ENCODE results near the gene GNB5. TPM values are rescaled to one million over a fixed set of nuclear protein-coding genes. Genes with fewer than 3 reads are reported as not detected.
"Not testable (repeated sequence)": the region's sequence is repeated elsewhere in the genome, so short reads cannot be mapped to it uniquely, and the experiment has no call there.

GNB5 gene
- total RNA-seq, 1 donor from 2014 or later = 30.9 TPM

DNA sequence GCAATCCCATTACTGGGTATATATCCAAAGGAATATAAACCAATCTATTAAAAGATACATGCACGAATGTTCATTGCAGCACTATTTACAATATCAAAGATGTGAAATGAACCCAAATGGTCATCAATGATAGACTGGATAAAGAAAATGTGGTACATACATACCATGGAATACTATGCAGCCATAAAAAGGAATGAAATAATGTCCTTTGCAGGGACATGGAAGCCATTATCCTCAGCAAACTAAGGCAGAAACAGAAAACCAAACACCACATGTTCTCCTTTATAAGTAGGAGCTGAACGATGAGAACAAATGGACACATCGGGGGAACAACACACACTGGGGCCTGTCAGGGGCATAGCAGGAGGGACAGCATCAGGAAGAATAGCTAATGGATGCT is 21.0 kb downstream of the GNB5 start:
- DNase-seq (ENCODE audit: low read depth in 2 of 2) = not testable (repeated sequence)

DNA sequence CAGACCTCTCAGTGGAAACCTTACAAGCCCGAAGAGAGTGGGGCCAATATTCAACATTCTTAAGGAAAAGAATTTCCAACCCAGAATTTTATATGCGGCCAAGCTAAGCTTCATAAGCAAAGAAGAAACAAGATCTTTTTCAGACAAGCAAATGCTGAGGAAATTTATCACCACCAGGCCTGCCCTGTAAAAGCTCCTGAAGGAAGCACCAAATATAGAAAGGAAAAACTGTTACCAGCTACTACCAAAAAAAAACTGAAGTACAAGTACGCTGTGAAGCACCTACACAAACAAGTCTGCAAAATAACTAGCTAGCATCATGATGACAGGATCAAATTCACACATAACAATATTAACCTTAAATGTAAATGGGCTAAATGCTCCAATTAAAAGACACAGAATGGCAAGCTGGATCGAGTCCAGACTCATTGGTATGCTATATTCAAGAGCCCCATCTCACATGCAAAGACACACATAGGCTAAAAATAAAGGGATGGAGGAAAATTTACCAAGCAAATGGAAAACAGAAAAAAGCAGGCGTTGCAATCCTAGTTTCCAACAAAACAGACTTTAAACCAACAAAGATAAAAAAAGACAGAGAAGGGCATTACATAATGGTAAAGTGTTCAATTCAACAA is 25.6 kb downstream of the GNB5 start:
- DNase-seq (ENCODE audit: low read depth in 2 of 2) = not testable (repeated sequence)

DNA sequence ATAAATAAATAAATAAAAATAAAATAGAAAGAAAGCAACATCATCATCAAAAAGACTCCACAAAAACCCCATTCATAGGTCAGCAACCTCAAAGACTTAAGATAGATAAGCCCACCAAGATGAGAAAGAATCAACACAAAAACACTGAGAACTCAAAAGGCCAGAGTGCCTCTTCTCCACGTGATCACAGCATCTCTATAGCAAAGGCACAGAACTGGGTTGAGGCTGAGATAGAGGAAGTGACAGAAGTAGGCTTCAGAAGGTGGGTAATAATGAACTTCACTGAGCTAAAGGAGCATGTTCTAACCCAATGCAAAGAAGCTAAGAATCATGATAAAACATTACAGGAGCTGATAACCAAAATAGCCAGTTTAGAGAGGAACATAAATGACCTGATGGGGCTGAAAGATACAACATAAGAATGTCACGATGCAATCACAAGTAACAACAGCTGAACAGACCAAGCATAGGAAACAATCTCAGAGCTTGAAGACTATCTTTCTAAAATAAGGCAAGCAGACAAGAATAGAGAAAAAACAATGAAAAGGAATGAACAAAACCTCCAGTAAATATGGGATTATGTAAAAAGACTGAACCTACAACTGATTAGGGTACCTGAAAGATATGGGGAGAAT is 26.4 kb downstream of the GNB5 start:
- DNase-seq (ENCODE audit: low read depth in 2 of 2) = no peak

DNA sequence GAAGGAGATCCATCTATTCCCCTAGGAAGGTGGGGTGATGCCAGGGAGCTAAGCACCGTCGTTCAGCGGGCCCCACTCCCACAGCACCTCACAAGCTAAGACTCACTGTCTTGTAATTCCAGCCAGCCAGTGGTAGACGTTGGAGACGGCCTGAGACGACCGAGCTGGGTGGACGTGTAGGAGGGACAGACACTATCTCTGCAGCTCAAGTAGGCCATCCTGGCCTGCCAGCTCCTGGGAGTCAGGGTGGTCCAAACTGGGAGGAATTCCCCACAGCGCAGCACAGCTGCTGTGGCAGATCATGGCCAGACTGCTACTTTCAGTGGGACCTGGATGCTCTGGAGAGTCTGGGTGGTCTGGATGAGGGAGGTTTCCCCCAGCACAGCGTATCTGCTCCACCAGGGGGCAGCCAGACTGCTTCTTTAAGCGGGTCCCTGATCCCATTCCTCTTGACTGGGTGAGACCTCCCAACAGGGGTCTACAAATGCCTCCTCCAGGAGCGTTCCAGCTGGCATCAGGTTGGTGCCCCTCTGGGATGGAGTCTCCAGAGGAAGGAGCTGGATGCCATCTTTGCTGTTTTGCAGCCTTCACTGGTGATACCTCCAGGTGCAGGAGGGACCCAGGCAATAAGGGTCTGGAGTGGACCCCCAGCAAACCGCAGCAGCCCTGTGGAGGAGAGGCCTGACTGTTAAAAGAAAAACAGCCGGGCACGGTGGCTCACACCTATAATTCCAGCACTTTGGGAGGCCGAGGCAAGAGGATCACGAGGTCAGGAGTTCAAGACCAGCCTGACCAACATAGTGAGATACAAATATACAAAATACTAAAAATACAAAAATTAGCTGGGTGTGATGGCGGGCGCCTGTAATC is 27.6 kb downstream of the GNB5 start:
- peak in 1 of 2 donors; percentile 25 for DNase-seq (ENCODE audit: low read depth in 2 of 2)

DNA sequence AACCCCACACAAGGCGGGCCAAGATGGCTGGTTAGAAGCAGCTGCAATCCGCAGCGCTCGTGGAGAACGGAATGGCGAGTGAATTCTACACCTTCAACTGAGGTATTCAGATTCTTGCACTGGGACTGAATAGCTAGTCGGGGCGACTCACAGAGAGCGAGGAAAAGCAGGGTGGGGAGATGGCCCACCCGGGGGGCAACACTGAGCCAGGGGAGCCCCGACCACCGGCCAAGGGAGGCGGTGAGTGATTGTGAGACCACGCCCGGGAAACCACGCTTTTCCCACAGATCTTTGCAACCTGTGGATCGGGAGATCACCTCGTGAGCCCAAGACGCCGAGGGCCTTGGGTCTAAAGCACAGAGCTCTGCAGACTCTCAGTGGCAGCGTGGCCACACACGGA is 28.3 kb downstream of the GNB5 start:
- DNase-seq (ENCODE audit: low read depth in 2 of 2) = no peak

DNA sequence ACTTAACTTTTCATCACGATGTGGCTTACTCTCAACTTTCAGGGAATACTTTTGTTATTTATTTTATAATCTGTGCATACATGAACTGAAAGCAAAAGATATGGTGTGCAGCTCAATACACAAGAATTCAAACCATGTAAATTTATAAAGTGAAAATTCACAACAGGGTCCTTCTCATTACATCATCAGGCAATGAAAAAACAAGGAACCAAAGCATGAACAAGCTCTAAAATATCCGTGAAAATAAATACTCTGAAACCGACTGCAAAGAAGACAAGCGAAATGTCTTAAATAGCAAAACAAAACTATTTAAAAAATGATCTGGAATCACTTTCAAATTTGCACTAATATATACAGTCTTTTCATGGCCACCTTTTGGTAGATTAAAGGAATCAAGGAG is 28.9 kb downstream of the GNB5 start:
- DNase-seq (ENCODE audit: low read depth in 2 of 2) = no peak

DNA sequence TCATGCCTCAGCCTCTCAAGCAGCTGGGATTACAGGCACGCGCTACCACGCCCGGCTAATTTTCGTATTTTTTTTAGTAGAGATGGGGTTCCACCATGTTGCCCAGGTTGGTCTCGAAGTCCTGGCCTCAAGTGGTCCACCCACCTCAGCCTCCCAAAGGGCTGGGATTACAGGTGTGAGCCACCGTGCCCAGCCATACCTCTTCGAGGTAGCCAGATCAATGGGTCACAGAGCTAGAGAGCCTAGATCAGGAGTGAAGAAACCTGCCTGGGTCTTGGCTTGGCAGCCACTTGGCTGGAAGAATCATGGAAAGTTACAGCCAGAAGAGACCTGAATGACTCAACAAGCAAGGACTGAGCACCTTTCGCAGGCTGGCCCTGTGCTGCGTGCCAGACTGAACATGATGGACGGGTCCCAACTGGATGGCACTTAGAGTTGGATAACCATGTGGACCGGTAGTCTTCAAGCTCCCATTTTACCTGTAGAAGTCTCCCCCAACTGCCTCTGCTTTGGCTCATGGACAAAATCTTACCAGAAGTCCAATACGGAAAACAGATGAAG is 29.7 kb downstream of the GNB5 start:
- DNase-seq (ENCODE audit: low read depth in 2 of 2) = no peak

DNA sequence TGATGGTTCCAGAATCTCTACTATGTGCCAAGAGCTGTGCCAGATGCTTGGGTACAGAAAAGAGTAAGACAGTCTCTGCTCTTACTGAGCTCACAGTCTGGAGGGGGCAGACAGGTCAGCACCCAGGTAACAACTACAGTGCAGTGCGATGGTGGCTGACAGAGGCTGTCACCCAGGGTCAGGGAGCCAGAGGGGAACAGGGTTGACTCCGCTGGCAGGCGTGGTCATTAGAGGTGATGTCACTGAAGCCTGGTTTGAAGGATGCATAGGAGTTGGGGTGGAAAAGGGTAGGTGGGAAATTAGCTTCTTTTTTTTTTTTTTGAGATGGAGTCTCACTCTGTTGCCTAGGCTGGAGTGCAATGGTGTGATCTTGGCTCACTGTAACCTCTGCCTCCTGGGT is 31.5 kb downstream of the GNB5 start:
- DNase-seq (ENCODE audit: low read depth in 2 of 2) = no peak

DNA sequence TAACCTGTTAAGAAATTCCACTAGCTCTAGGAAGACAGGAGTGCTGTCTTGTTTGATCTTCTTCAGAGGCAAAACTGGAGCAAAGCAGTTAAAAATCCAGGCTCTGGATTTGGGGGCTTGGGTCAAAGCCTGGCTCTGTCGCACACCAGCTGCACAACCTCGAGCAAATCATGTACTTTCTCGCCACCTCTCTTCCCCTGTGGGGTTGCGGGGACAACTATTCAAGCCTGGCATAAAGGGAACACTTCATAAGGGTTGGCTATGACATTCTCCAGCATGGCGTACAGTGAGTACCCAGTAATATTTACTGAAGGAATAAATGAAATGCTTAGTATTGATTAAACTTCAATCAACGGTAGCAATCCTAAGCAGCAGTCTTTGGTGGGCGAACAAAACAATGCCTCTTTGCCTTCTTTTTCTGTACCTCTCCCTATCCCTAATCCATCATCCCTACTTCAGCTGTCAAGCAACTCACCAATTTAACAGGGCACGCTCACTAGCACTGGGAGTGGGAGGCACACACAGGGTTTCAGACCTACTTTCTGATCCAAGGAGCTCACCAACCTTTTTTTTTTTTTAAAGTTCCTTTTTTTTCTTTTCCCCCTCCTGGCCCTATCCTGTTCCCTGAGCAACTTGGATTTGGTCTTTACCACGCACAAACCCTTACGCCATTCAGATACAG is 33.0 kb downstream of the GNB5 start:
- DNase-seq (ENCODE audit: low read depth in 2 of 2) = no peak

DNA sequence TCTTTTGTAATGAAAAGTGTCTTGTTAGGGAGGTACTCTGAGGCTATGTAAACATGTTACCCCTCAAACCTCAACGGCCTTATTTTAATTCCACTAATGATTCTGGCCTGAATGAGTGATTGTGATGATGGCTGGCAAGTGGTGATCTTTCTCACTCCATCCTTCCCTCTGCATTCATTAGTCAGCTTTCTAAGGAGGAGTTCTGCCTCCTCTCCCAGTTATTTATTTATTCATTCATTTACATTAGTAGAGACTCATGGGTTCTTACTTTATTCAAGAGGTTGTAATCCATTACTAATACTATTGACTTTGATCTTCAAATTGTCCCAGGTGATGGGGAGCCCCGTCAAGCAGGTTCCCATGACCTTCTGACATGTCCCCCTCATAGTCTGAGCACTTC is 35.3 kb downstream of the GNB5 start:
- no peak for DNase-seq (ENCODE audit: low read depth in 2 of 2)

DNA sequence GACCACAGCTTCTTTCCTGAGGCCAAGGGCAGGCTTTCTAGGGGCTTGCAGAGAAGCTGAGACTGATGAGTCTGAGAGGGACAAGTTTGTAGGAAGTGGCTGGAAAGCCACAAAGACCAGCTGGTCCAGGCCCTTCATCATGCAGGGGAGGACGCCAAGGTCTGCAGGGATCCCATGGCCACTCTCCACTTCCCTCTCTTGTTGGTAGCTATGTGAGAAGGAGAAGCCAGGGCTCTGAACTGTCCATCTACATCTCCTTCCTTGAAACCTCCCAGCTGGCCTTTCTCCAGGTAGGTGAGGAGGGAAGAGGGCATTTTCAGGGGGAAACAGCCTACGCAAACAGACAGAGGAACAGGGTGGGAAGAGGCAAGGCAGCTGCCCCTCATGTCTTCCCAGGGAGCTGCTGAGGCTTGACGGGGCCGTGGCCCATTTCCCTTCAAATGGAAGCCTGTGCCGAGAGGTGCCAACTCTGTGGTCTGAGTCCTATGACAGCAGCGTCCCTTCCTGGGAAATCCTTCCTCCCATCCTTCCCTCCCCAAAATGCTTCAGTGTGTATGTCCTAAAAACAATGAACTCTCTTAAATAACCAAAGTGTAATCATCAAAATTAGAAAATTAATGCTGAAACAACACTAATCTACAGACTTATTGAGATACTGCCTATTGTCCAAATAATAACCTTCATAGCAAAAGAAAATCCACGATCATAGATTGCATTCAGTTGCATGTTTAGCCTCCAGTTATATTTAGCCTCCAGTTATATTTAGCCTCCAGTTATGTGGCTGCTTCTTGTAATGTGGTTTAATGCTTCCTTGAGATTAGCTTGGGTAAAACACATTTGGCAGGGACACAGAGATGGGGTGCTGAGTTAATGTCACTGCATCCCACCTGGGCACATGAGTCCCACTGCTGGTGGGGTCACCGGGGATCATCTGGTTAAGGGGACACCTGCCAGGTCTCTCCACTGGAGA is 36.0 kb downstream of the GNB5 start:
- DNase-seq (ENCODE audit: low read depth in 2 of 2) = no peak

DNA sequence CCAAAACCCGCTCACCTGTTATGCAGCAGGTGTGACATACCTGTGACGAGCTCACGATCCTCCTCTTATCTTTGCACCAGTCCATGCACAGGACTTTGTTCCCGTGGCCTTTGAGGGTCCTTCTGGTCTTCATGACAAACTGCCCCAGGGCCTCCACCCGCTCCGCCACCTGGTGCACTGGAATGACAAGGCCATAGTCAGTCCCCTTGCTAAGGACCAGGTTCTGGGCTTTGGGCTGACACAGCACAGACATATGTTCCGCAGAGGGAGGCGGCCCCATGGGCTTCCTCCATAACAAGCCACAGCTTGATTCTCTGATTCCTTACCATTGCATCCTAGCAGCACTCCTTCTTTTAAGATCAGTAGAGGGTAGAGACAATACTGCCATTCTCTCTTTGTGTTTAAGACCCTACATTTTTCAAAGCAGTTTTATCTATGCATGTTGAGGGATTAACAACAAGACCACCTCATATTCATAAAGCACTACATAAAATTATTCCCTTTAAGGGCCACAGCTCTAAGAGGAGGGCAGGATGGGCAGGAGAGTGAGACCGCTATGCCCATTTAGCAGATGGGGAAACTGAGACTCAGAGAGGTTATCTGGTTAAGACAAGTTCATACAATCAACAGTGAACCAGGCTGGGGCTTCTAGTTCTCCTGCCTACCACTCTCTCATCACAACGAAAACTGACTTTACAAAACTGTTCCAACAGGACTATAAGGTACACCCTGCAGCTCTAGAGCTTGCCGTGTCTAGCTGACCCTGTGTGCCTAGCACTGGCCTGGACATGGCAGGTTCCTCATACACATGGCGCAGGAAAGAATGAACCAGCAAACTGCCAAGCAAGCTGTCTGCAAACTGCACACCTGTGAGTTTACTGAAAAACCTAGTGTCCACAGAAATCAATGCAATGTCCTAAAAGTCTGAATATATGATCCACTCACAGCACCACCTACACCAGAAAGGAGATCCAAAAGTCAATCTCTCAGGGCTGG is 37.0 kb downstream of the GNB5 start:
- no peak for DNase-seq (ENCODE audit: low read depth in 2 of 2)

DNA sequence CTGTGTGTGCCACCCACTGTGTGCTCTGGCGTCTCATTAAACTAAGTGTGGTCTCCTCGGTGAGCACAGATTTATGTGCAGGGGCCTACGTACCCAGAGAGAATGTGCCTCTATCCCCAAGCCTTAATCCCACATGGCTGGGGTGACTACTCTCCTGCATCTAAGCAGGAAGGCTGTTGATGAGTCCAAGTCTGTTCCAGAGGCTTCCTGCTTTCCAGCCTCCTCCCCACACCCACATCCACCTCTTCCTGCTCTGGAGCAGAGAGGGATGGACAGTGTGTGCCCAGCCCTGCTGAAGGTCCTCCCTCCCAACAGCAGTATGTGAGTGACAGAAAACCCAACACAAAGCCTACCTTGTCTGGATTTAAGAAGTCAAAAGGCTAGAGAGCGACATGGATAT is 39.8 kb downstream of the GNB5 start:
- peak in 1 of 2 donors; percentile 53 for DNase-seq (ENCODE audit: low read depth in 2 of 2)

DNA sequence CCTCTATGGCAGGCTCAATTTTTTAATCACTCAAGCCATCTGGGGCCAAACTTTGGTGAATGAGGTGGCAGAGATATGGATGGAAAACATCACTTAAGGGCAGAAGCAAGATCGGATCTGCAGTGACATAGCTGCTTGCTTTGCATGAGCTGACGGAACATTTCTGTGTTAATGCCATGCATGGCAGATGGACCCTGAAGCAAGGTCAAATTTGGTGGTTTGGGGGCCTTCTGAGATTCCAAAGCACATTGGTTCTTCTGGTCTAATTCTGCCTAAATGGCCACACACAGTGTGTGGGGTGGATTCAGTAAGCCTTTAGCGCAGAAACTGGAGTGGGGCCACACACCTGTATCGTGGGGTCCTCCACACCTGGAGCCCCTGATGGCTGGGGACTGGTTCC is 40.3 kb downstream of the GNB5 start:
- DNase-seq (ENCODE audit: low read depth in 2 of 2) = no peak

DNA sequence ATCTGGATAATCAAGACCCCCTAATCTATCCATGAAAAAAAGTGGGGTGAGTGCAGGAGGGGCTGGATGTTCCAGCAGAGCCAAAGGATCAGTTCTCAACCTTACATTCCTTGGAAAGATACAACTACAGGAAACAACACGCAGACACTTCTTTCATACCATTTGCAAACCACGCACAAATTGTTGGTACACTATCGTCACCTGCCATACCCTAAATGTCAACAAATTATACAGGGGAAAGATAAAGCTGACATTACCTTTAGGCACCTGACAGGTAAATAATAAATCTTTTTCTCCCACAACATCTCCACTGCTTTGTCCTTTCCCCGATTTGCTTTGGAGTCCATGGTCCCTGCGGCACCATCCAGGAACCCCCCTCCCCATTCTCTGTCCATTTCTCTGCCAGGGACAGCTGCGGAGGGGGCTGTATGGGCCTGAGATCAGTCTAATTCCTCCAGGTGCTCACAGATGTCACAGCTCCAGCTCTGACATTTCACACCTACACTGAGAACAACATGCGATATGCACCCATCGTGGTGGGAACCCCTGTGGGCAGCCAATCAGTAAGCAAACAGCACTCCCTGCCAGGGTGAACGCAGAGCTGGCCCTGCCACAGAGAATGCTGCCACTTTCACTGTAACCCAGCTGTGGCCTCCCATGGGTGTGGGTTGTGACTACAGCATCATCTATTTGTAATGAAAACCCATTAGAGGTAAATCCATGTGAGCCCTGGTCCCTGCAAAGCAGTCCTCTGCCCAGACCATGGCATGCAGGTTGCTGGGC is 41.0 kb downstream of the GNB5 start:
- DNase-seq (ENCODE audit: low read depth in 2 of 2) = no peak

DNA sequence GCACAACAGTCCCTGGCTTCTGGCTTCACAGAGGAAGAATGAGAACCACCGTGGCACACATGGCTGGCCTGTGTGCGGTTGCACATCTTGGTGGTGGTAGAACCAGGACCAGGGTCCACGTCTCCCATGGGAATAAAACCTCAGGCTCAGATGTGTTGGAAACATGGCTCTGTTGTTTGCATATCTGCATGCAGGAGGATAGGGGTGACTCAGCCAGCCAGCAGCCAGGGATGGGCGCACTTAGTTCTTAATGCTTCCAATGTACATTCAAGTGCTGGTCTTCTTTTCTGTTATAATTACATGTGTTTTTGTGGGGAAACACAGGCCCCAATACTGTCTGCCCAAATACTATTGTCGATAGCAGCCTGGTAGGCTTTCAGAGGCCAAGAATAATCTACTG is 42.8 kb downstream of the GNB5 start:
- no peak for DNase-seq (ENCODE audit: low read depth in 2 of 2)

DNA sequence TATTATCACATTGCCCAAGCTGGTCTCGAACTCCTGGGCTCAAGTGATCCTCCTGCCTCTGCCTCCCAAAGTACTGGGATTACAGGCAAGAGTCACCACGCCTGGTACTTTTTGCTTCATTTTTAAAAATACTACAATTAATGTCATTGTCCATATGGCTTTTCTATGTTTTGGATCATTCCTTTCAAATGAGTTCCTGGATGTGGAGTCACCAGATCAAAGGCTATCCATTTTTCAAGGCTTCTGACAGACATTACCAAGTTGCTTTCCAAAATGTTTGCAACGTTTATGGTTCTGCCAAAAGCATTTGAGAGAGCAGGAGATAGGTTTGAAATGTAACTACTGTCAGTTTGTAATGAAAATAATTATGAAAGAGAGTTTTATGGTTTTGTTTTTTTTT is 44.4 kb downstream of the GNB5 start:
- no peak for DNase-seq (ENCODE audit: low read depth in 2 of 2)

DNA sequence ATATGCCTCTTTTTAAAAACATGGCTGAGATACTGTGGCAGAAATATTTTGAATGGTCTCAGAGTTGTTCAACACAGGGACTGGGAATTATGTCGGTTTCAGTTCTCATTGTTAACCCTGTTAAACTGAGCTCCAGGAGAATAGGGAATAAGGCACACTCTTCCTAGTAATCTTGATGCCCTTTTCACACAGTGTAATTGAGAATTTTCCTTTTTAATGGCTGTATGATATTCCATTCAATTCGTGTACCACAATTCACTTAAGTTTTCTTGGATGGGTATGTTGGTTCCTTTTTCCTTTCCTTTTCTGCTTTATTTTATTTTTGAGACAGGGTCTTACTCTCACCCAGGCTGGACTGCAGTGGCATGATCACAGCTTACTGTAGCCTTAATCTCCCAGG is 44.9 kb downstream of the GNB5 start:
- DNase-seq (ENCODE audit: low read depth in 2 of 2) = no peak

Data from dermis microvascular lymphatic vessel endothelial cell (primary cell).